HCT116 (cell line): Measurements from ENCODE around the gene GTF3C1.

Source experiments
- ELF1 ChIP-seq: IDR thresholded peaks from 2 replicates; pipeline ENCODE4 v1.6.1; 2012; ENCODE audit warnings: low read depth, borderline replicate concordance
- EZH2 ChIP-seq: fragments of 200-600 bp; sonication (generic); IDR thresholded peaks from 2 replicates; pipeline ENCODE4 v1.6.1; 2017; ENCODE audit warnings: antibody characterized with exemption, mixed run types
- FOSL1 ChIP-seq: IDR thresholded peaks from 2 replicates; pipeline ENCODE4 v1.6.1; 2012; ENCODE audit warnings: low read depth
- JUND ChIP-seq: IDR thresholded peaks from 2 replicates; pipeline ENCODE4 v1.6.1; 2012
- POLR2AphosphoS5 ChIP-seq: IDR thresholded peaks from 2 replicates; pipeline ENCODE4 v1.6.1; 2011; ENCODE audit warnings: mild to moderate bottlenecking, low read depth, low read length, moderate library complexity
- RAD21 ChIP-seq: IDR thresholded peaks from 2 replicates; pipeline ENCODE4 v1.6.1; 2012; ENCODE audit warnings: low read depth, mild to moderate bottlenecking
- SIN3A ChIP-seq: IDR thresholded peaks from 2 replicates; pipeline ENCODE4 v1.6.1; 2012; ENCODE audit warnings: low read depth
- ZFX ChIP-seq: fragments of 450-650 bp; IDR thresholded peaks from 2 replicates; pipeline ENCODE4 v1.6.1; 2017
- TF ChIP-seq, protein P1 (sequence below), 3 experiments: fragments of 200-600 bp in 1 of 3; sonication (generic) in 1 of 3; IDR thresholded peaks in 2 of 3; conservative IDR thresholded peaks in 1 of 3; 2 replicates each; pipeline ENCODE4 v1.5.1; 2012 to 2017; ENCODE audit warnings: low read depth in 2 of 3, low read length in 2 of 3, antibody characterized with exemption in 1 of 3, borderline replicate concordance in 1 of 3, control low read depth in 1 of 3, mild to moderate bottlenecking in 1 of 3, mixed read lengths in 1 of 3, mixed run types in 1 of 3, moderate library complexity in 1 of 3; ENCODE audit not compliant: insufficient read depth in 1 of 3
- TF ChIP-seq, protein P2 (sequence below): IDR thresholded peaks from 2 replicates; pipeline ENCODE4 v1.6.1; 2012; ENCODE audit warnings: low read depth
- TF ChIP-seq, protein P3 (sequence below): IDR thresholded peaks from 2 replicates; pipeline ENCODE4 v1.6.1; 2012

DNA sequence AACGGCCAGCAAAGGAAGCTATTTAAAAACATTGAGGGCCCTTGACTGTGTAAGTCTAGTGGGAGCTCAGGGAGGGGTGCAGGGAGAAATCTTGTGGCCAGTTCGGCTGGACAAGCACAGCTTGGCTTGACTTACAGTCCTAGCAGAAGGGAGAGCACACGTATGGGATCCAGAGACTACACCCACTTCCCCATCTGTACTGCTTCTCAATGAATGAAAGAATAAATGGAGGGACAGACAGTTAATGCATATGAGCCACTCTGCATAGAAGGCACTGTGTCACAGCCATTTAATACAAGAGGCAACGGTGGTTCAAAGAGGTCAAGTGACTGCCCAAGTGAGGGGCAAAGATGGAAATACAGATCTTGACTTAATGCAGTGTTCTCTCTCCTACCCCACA is 15.5 kb downstream of the GTF3C1 start:
- TF ChIP-seq, protein P1, sequence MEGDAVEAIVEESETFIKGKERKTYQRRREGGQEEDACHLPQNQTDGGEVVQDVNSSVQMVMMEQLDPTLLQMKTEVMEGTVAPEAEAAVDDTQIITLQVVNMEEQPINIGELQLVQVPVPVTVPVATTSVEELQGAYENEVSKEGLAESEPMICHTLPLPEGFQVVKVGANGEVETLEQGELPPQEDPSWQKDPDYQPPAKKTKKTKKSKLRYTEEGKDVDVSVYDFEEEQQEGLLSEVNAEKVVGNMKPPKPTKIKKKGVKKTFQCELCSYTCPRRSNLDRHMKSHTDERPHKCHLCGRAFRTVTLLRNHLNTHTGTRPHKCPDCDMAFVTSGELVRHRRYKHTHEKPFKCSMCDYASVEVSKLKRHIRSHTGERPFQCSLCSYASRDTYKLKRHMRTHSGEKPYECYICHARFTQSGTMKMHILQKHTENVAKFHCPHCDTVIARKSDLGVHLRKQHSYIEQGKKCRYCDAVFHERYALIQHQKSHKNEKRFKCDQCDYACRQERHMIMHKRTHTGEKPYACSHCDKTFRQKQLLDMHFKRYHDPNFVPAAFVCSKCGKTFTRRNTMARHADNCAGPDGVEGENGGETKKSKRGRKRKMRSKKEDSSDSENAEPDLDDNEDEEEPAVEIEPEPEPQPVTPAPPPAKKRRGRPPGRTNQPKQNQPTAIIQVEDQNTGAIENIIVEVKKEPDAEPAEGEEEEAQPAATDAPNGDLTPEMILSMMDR (IDR thresholded peaks at IDR 0.05 in 2 of 3, conservative IDR thresholded peaks at IDR 0.05 in 1 of 3; ENCODE audit: borderline replicate concordance in 1 of 3, insufficient read depth in 1 of 3, low read depth in 2 of 3, low read length in 2 of 3) = no peak
- no peak for TF ChIP-seq ZFX
- TF ChIP-seq RAD21 = no peak
- TF ChIP-seq, protein P2, sequence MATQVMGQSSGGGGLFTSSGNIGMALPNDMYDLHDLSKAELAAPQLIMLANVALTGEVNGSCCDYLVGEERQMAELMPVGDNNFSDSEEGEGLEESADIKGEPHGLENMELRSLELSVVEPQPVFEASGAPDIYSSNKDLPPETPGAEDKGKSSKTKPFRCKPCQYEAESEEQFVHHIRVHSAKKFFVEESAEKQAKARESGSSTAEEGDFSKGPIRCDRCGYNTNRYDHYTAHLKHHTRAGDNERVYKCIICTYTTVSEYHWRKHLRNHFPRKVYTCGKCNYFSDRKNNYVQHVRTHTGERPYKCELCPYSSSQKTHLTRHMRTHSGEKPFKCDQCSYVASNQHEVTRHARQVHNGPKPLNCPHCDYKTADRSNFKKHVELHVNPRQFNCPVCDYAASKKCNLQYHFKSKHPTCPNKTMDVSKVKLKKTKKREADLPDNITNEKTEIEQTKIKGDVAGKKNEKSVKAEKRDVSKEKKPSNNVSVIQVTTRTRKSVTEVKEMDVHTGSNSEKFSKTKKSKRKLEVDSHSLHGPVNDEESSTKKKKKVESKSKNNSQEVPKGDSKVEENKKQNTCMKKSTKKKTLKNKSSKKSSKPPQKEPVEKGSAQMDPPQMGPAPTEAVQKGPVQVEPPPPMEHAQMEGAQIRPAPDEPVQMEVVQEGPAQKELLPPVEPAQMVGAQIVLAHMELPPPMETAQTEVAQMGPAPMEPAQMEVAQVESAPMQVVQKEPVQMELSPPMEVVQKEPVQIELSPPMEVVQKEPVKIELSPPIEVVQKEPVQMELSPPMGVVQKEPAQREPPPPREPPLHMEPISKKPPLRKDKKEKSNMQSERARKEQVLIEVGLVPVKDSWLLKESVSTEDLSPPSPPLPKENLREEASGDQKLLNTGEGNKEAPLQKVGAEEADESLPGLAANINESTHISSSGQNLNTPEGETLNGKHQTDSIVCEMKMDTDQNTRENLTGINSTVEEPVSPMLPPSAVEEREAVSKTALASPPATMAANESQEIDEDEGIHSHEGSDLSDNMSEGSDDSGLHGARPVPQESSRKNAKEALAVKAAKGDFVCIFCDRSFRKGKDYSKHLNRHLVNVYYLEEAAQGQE = no peak
- TF ChIP-seq FOSL1 = no peak
- no peak for TF ChIP-seq EZH2
- no peak for TF ChIP-seq POLR2AphosphoS5
- TF ChIP-seq SIN3A = no peak
- TF ChIP-seq, protein P3, sequence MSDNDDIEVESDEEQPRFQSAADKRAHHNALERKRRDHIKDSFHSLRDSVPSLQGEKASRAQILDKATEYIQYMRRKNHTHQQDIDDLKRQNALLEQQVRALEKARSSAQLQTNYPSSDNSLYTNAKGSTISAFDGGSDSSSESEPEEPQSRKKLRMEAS = no peak
- TF ChIP-seq JUND = no peak
- TF ChIP-seq ELF1 = no peak
